GM12878 (cell line): ENCODE results near the gene ENGASE. TPM values are rescaled to one million over a fixed set of nuclear protein-coding genes. Genes with fewer than 3 reads are reported as not detected.

Source experiments
- ATAC-seq: fragments of 200-7000 bp; cut with Tn5 transposase; 3 replicates; pipeline ENCODE4 v1.9.1; 2020; ENCODE audit warnings: mild to moderate bottlenecking, moderate library complexity
- BruUV-seq: library from RNA; stranded (reverse); fragments of 400-500 nt; replicated peaks from 2 replicates; lab custom pipeline; 2021; lab: Mats Ljungman, UMichigan
- CTCF ChIA-PET: fragments of 300-600 bp; sonication (Branson Sonifier 250); formaldehyde crosslinking; extraction: SDS; loops from one replicate; lab custom pipeline; 2021; ENCODE audit warnings: inconsistent platforms; lab: Yijun Ruan, JAX
- POLR2A ChIA-PET: fragments of 350-600 bp; formaldehyde crosslinking; extraction: SDS; loops from one replicate; lab custom pipeline; 2021; ENCODE audit warnings: inconsistent platforms; lab: Charles Lee
- RAD21 ChIA-PET: fragments of 300-600 bp; sonication (Branson Sonifier 250); formaldehyde crosslinking; loops from one replicate; lab custom pipeline; 2023; ENCODE audit warnings: antibody characterized with exemption; ENCODE audit not compliant: unreplicated experiment; lab: Charles Lee
- SMC1A ChIA-PET: fragments of 300-600 bp; sonication (Branson Sonifier 250); formaldehyde crosslinking; loops from one replicate; lab custom pipeline; 2023; ENCODE audit not compliant: unreplicated experiment, uncharacterized antibody; lab: Charles Lee
- DNase-seq: peaks from one replicate; pipeline ENCODE4 v3.0.0-alpha.2; 2011; ENCODE audit warnings: low read depth, low spot score
- FAIRE-seq: peaks from 3 replicates; lab custom pipeline; 2011; peaks lifted over from hg19 to GRCh38; lab: Jason Lieb, UNC
- H2AFZ ChIP-seq: 2 replicates; pipeline ENCODE4 v1.6.0; 2011; ENCODE audit warnings: low read depth, low read length, control low read depth; ENCODE audit not compliant: control insufficient read depth
- H3K27ac ChIP-seq: 2 replicates; pipeline ENCODE4 v1.5.1; 2011; ENCODE audit warnings: control low read depth; ENCODE audit not compliant: control insufficient read depth, insufficient read depth
- H3K27me3 ChIP-seq, 2 experiments: replicated peaks in 1 of 2; 2 replicates each; pipeline versions ENCODE4 v1.6.0 to v1.6.1; 2011; ENCODE audit warnings: low read length in 1 of 2; ENCODE audit not compliant: control insufficient read depth in 2 of 2, insufficient read depth in 2 of 2
- H3K36me3 ChIP-seq, 2 experiments: 2 replicates each; pipeline ENCODE4 v1.5.1; 2011; ENCODE audit warnings: low read length in 1 of 2; ENCODE audit not compliant: control insufficient read depth in 2 of 2, insufficient read depth in 2 of 2
- H3K4me1 ChIP-seq: 2 replicates; pipeline ENCODE4 v1.6.1; 2011; ENCODE audit warnings: mild to moderate bottlenecking, low read length, moderate library complexity, mixed read lengths; ENCODE audit not compliant: control insufficient read depth, insufficient read depth
- H3K4me2 ChIP-seq: 2 replicates; pipeline ENCODE4 v1.6.0; 2011; ENCODE audit warnings: control low read depth; ENCODE audit not compliant: control insufficient read depth, insufficient read depth
- H3K4me3 ChIP-seq: fragments of 200-600 bp; sonication (generic); 2 replicates; pipeline ENCODE4 v1.5.1; 2016
- H3K79me2 ChIP-seq: 2 replicates; pipeline ENCODE4 v1.6.0; 2011; ENCODE audit warnings: low read length; ENCODE audit not compliant: control insufficient read depth, insufficient read depth
- H3K9ac ChIP-seq: 2 replicates; pipeline ENCODE4 v1.8.0; 2011; ENCODE audit warnings: low read length, control low read depth, mixed read lengths; ENCODE audit not compliant: control insufficient read depth, insufficient read depth
- H3K9me3 ChIP-seq: replicated peaks from 3 replicates; pipeline ENCODE4 v1.5.1; 2011; ENCODE audit warnings: mild to moderate bottlenecking, low read length; ENCODE audit not compliant: control insufficient read depth, insufficient read depth
- H4K20me1 ChIP-seq: 2 replicates; pipeline ENCODE4 v1.6.0; 2011; ENCODE audit not compliant: control insufficient read depth, insufficient read depth
- CBX3 ChIP-seq: fragments of 200-600 bp; sonication (generic); IDR thresholded peaks from 2 replicates; pipeline ENCODE4 v1.6.1; 2016; ENCODE audit warnings: low read depth, borderline replicate concordance
- CEBPB ChIP-seq, 2 experiments: fragments of 150-350 bp in 1 of 2; IDR thresholded peaks; 2 replicates each; pipeline ENCODE4 v1.6.1; 2012 to 2014; ENCODE audit warnings: low read depth in 2 of 2, low read length in 2 of 2, borderline replicate concordance in 1 of 2, inconsistent platforms in 1 of 2
- IKZF1 ChIP-seq: fragments of 450-650 bp; conservative IDR thresholded peaks from 2 replicates; pipeline ENCODE4 v1.6.1; 2017; ENCODE audit warnings: antibody characterized with exemption, mild to moderate bottlenecking
- IKZF2 ChIP-seq, 2 experiments: fragments of 450-650 bp; IDR thresholded peaks; 2 replicates each; pipeline ENCODE4 v1.6.1; 2017; ENCODE audit warnings: mild to moderate bottlenecking in 2 of 2, moderate library complexity in 2 of 2
- MTA3 ChIP-seq: IDR thresholded peaks from 2 replicates; pipeline ENCODE4 v1.6.1; 2012; ENCODE audit warnings: low read length, inconsistent platforms, borderline replicate concordance
- NFIC ChIP-seq: IDR thresholded peaks from 2 replicates; pipeline ENCODE4 v1.6.1; 2012; ENCODE audit warnings: low read depth, mild to moderate bottlenecking, inconsistent platforms, low read length, moderate library complexity
- NKRF ChIP-seq: fragments of 450-650 bp; conservative IDR thresholded peaks from 2 replicates; pipeline ENCODE4 v1.6.1; 2017; ENCODE audit warnings: mild to moderate bottlenecking, moderate library complexity
- NR2C2 ChIP-seq: IDR thresholded peaks from 2 replicates; pipeline ENCODE4 v1.6.1; 2011; ENCODE audit warnings: borderline replicate concordance, low read depth; ENCODE audit not compliant: control insufficient read depth, insufficient read length
- NRF1 ChIP-seq: conservative IDR thresholded peaks from 2 replicates; pipeline ENCODE4 v1.6.1; 2011; ENCODE audit warnings: mild to moderate bottlenecking, low read depth, low read length, improper control_type of control experiment
- RB1 ChIP-seq: fragments of 450-650 bp; formaldehyde crosslinking; IDR thresholded peaks from 2 replicates; pipeline ENCODE4 v1.6.1; 2017; ENCODE audit warnings: mild to moderate bottlenecking, borderline replicate concordance
- SIN3A ChIP-seq: IDR thresholded peaks from 2 replicates; pipeline ENCODE4 v1.6.1; 2012; ENCODE audit warnings: low read depth, low read length, improper control_type of control experiment
- SKIL ChIP-seq: fragments of 450-650 bp; IDR thresholded peaks from 2 replicates; pipeline ENCODE4 v1.6.1; 2017; ENCODE audit warnings: mild to moderate bottlenecking, low read depth, inconsistent platforms; ENCODE audit not compliant: poor library complexity, severe bottlenecking
- SP1 ChIP-seq: IDR thresholded peaks from one replicate; pipeline ENCODE4 v1.6.1; 2011; ENCODE audit warnings: low read depth, low read length
- WGBS: methylation state at CpG from one replicate; pipeline ENCODE4 v1.1.6; 2016; ENCODE audit warnings: low lambda C conversion rate; ENCODE audit not compliant: insufficient replicate concordance, insufficient coverage; ENCODE audit errors: missing lambda C conversion rate; 5-methylcytosine and 5-hydroxymethylcytosine counted together
- in situ Hi-C: fragments of 300-500 bp; cut with MboI; formaldehyde crosslinking; loops from 9 replicates; pipeline ENCODE4 v1.14.3; 2018; ENCODE audit warnings: mixed read lengths
- intact Hi-C: fragments of 100-400 bp; cut with micrococcal nuclease; formaldehyde crosslinking; loops from one replicate; pipeline ENCODE4 v1.14.2; 2022; ENCODE audit not compliant: unreplicated experiment
- polyA plus RNA-seq, 11 experiments: library from polyadenylated mRNA; depleted of rRNA in 4 of 11; unstranded in 6 of 11; stranded (reverse) in 5 of 11; fragments of >200 nt; fragmentation: Nextera tagmentation in 4 of 11; fragmentation: Illumina TruSeq in 1 of 11; extraction: Ambion mirVana in 4 of 11; extraction: Trizol in 1 of 11; gene quantifications; 1 replicate in 1 of 11; 2 replicates in 10 of 11; pipeline versions ENCODE4 v1.2.1 to v1.2.3, GENCODE V29; 2011 to 2016; ENCODE audit warnings: inconsistent platforms in 2 of 11, missing spikeins in 2 of 11, low read depth in 1 of 11
- total RNA-seq, 4 experiments: library from RNA; depleted of rRNA in 3 of 4; stranded (reverse); fragments of >200 nt in 3 of 4; fragmentation: Illumina TruSeq in 1 of 4; extraction: Trizol in 1 of 4; gene quantifications; 2 replicates each; pipeline versions ENCODE4 v1.2.1 to v1.2.3, GENCODE V29; 2013 to 2021

Gene ENGASE
- total and polyA plus RNA-seq, 10 of the 15 experiments (the other 5 are each of a cell fraction or from before 2014, with no cell fraction given) = 0.18 to 28.9 (median 10.5) TPM

DNA sequence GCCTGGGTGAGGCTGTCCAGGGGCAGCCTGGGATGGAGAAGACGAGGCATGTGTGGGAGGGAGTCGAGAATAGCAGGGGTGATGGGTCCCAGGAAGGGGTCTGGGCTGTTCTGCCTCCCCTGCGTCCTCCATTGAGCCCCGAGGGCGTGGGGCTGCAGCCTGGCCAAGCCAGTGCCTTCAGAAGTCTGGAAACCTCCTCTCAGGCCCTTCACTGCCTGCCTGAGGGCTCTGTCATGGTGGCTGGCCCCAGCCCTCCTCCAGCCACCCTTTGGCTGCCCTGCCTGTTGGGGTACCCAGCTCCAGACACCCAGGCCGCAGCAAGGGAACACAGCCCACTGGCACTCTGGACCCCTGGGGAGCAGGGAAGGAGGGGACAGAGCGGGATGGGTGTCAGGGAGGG is 27.6 kb downstream of the ENGASE start:
- Histone ChIP-seq H3K36me3 (no peaks in the 10 kb centered on the region), H3K27me3 (no peaks in the 10 kb centered on the region; a peak in 2 of 4 replicates), H3K4me2 (no peak overlapping the region), H4K20me1 (no peaks in the 10 kb centered on the region), H2AFZ (no peak overlapping the region), H3K4me3 (no peak overlapping the region), H3K9me3 (no peaks in the 10 kb centered on the region), H3K4me1 (no peaks in the 10 kb centered on the region), H3K9ac (no peak overlapping the region), H3K79me2 (no peaks in the 10 kb centered on the region), H3K27ac (no peak overlapping the region)
- TF ChIP-seq NFIC = no peak
- no peak for TF ChIP-seq NKRF
- TF ChIP-seq IKZF2 (IDR thresholded peaks at IDR 0.05) = no peak
- no peak for TF ChIP-seq RB1
- no peak for TF ChIP-seq SIN3A
- no peak for TF ChIP-seq SKIL
- TF ChIP-seq NRF1 = no peak
- TF ChIP-seq CEBPB (IDR thresholded peaks at IDR 0.05; ENCODE audit: borderline replicate concordance in 1 of 2, low read depth in 2 of 2, low read length in 2 of 2) = no peak
- no peak for TF ChIP-seq SP1
- TF ChIP-seq CBX3 = no peak
- TF ChIP-seq IKZF1 = no peak
- no peak for TF ChIP-seq MTA3
- TF ChIP-seq NR2C2 = no peak
- no TSS peak for BruUV-seq
- ChIA-PET SMC1A (no interaction called here), POLR2A (no interaction called here), RAD21 (no interaction called here), CTCF (interaction anchor here (0.6 kb wide), 1 partner anchor 146 kb away, joined by 3 read pairs; no protein-coding TSS in a partner anchor)
- no peak for ATAC-seq
- DNase-seq = no peak
- intact Hi-C loops = no loop called here
- in situ Hi-C loops = no loop called here
- no peak for FAIRE-seq
- WGBS = 14% methylated on average over 7 of the region's 7 CpGs
